Measurements from ENCODE around the gene TULP1.

DNA sequence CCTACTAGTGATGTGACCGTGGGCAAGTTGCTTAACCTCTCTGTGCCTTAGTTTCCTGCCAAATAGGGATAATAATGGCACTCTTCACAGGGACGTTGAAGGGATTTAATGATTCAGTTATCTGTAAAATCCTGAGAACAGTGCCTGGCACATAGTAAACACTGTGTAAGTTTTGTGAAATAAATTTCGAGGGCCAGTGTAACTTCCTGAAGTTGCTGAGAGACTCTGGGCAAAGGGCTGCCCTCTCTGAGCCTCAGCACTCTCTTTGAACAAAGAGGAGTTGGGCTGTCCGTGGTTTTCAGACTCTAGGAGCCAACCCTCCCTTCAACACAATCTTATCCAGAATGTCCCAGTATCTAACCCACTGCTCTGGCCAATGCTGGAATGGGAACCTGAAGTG, 13.3 kb downstream of the TULP1 start:
- TF ChIP-seq, protein P1, sequence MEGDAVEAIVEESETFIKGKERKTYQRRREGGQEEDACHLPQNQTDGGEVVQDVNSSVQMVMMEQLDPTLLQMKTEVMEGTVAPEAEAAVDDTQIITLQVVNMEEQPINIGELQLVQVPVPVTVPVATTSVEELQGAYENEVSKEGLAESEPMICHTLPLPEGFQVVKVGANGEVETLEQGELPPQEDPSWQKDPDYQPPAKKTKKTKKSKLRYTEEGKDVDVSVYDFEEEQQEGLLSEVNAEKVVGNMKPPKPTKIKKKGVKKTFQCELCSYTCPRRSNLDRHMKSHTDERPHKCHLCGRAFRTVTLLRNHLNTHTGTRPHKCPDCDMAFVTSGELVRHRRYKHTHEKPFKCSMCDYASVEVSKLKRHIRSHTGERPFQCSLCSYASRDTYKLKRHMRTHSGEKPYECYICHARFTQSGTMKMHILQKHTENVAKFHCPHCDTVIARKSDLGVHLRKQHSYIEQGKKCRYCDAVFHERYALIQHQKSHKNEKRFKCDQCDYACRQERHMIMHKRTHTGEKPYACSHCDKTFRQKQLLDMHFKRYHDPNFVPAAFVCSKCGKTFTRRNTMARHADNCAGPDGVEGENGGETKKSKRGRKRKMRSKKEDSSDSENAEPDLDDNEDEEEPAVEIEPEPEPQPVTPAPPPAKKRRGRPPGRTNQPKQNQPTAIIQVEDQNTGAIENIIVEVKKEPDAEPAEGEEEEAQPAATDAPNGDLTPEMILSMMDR (conservative IDR thresholded peaks at IDR 0.05; ENCODE audit: low read depth, low read length), result no peak
- no peak for TF ChIP-seq EZH2 (IDR thresholded peaks at IDR 0.05; ENCODE audit: borderline replicate concordance, low read depth, low read length, poor library complexity, severe bottlenecking)

Data from A673 (cell line).